HTR-8/SVneo (cell line): ENCODE data around the gene FASN.
"Not testable (repeated sequence)": the region's sequence is repeated elsewhere in the genome, so short reads cannot be mapped to it uniquely, and the experiment has no call there.

Source experiments
- DNase-seq: peaks from one replicate; pipeline ENCODE4 v3.0.0; 2011; ENCODE audit warnings: low spot score, mixed read lengths; ENCODE audit not compliant: insufficient read length
- FAIRE-seq: peaks from 2 replicates; lab custom pipeline; 2011; peaks lifted over from hg19 to GRCh38; lab: Jason Lieb, UNC

FASN gene

DNA sequence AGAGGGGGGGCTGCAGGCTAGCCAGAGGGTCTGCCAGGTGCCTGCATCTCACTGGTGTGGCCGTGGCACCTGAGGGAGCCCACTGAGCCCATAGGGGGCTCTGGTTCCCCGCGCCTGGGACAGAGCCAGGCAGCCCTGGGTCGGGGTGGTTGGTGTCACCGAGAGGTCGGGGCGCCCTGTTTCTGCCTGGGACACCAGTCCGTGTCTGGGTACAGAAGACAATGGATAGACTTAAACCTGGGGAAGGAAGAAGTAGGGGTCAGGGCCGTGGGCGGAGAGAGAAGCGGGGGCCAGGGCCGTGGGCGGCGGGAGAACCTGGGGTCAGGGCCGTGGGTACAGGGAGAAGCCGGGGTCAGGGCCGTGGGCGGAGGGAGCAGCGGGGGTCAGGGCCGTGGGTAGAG, 49.5 kb downstream of the FASN start:
- no peak for FAIRE-seq
- DNase-seq, result no peak

DNA sequence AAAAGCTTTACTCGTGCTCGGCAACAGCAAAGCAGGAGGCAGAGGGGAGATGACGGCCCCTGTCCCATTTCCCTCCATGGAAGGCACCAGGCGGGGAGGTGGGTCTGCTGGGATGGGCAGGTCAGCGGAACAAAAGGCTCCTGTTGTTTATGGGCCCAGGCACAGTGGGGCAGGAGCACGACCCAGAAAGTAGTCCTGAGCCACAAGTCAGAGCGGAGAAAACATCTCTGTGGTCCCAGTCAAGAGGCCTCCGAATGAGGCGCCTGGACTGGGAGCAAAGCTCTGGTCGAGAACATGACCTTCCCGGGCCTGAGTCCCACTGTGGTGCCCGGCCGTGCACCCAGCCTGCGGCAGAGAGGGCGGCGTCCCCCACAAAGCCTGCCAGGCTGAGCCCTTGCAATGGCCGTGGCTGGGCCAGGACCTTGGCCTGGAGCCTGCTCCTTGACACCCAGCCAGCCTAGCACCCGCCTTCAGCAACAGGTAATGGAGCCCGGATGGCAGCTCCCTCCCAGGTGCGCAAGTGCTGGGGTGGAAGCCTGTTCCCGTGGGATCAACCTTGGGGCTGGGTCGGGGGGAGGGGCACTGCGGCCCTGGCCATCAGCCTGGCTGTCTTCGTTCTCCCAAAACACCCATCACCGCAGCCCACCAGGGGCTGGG, 50.0 kb downstream of the FASN start:
- DNase-seq (no peak), FAIRE-seq (no peak)

- DNase-seq (no peak), FAIRE-seq (peak; percentile 42)
Measured at GRCh38 chr17:82047379-82047778, 50.7 kb downstream of the FASN start.

- DNase-seq (no peak), FAIRE-seq (no peak)
Measured at GRCh38 chr17:82046903-82047302, 51.1 kb downstream of the FASN start.

GRCh38 chr17:82045936-82046484, 52.0 kb downstream of the FASN start:
- no peak for DNase-seq
- no peak for FAIRE-seq

DNA sequence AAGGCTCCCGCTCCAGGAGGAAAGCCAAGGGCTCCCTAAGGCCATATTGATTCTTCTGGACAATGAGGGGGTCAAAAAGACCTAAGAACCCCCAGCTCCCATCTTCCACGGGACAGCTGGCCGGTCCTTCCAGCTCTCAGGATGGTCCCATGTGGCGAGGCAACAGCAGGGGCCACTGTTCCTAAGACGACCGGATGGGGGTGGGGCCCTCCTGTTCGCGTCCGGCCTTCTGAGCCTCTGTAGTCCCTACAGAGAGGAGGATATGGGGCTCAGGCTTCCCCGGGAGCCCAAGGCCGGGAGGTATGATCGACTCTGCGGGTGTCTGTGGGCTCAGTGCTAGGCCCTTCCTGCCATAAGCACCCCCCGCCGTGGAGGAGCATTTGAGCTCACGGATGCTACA, 54.5 kb downstream of the FASN start:
- DNase-seq, result no peak
- FAIRE-seq, result no peak

DNA sequence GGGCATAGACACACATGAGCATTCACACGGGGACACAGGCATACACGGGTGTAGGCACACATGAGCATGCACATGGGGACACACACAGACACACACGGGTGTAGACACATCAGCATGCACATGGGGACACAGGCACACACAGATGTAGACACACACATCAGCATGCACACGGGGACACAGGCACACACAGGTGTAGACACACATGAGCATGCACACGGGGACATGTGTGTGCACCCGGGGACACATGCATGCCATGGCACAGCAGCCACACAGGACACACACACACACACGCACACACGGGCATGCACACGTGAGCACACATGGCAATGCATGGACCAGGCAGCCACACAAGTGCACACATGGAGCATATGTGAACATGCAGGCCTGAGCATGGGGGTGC, 55.4 kb downstream of the FASN start:
- peak; percentile 83 for FAIRE-seq
- DNase-seq, result no peak

- DNase-seq (no peak), FAIRE-seq (no peak)
Measured at GRCh38 chr17:82041144-82041814, 56.8 kb downstream of the FASN start.

DNA sequence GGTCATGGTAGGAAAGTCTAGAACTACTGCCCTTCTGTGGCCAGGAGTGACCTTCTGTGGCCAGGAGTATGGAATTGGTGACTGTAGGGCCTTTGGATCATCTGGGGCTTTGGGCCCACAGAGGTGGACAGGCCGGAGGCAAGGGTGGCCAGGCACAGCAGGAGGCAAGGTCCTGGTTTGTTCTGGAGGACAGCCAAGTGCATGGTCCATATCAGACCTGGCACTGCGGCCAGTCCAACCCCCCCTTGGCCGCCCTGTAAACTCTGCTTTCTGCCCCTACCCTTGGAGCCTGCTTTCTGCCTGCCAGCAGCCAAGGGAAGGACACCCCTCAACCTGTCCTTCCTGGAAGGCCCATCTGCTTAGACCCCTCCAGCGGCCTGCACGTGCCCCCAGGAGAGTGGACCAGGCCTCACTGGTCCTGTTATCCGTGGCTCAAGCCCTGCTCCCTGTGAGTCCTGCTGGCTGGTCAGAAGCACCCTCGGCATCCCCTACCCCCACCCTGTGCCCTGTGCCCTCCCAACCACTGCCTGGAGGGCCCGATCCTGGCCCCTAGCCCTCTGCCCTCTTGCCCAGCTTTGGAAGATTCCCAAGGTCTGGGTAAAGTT, 58.2 kb downstream of the FASN start:
- FAIRE-seq, result no peak

GRCh38 chr17:82038796-82039409, 59.1 kb downstream of the FASN start:
- not testable (repeated sequence) for FAIRE-seq, DNase-seq

More for the DNA sequence above, 58.2 kb downstream of the FASN start:
- no peak for DNase-seq

GRCh38 chr17:82037889-82038195, 60.2 kb downstream of the FASN start:
- FAIRE-seq, result no peak
- no peak for DNase-seq

DNA sequence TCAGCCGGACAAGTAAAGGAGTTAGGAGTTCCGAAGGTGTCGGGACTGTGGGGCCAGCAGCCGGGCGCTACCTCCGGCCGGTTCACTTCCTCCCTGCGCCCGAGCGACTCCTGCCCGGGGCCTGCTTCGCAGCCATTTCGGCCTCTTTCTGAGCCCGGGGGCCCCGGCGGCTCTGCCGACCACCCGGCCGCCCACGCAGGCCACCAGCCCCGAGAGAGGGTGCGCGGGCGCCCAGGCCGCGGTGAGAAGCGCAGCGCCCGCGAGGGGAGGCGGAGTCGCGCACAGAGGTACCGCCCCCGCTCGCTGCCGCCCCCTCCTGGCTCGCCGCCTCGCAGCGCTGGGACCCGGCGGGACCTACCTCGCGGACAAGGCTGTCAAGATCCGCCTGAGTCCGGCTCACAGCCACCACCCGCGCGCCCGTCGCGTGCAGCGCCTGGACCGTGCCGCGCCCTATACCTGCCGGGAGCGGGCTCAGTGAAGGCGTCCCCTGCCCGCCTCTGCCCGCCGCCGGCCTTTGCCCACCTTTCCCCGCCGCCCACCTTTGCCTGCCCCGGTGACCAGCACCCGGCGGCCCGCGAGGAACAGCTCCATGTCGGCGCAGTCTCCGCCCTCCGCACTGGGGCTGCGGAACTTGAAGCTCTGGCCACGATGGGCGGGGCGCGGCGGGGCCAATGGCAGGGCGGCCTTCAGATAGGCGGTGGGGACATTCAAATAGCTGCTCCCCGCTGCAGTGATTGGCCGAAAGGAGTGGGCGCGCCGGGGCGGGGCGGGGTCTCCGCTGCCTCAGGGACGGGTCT, 60.7 kb downstream of the FASN start, which contains the start of gene DCXR:
Gene DCXR (minus strand): TSS at position 606 of the 797 bp plus-strand sequence. CDS start 15 bp downstream, at position 591.
- FAIRE-seq (peak; percentile 93), DNase-seq (peak; percentile 97)

DNA sequence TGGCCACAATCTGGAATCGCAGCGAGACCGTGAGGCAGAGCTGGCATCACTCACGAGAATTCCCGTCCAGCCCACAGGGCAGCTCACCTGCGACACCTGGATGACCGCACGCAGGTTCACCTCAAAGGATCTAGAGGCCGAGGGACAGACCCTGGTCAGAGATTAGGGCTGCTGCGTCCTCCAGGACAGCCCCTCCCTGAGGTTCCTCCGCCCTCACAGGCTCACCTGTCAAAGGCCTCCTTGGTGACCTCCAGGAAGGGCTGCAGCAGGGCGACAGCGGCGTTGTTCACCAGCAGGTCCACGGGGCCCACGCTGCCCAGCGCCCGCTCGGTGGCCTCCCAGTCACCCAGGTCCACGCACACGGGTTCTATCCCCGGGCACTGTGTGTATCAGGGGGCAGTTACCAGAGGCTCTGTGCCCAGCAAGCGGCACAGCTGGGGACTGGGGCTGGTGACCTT, 61.4 kb downstream of the FASN start:
- no peak for DNase-seq
- FAIRE-seq, result no peak

DNA sequence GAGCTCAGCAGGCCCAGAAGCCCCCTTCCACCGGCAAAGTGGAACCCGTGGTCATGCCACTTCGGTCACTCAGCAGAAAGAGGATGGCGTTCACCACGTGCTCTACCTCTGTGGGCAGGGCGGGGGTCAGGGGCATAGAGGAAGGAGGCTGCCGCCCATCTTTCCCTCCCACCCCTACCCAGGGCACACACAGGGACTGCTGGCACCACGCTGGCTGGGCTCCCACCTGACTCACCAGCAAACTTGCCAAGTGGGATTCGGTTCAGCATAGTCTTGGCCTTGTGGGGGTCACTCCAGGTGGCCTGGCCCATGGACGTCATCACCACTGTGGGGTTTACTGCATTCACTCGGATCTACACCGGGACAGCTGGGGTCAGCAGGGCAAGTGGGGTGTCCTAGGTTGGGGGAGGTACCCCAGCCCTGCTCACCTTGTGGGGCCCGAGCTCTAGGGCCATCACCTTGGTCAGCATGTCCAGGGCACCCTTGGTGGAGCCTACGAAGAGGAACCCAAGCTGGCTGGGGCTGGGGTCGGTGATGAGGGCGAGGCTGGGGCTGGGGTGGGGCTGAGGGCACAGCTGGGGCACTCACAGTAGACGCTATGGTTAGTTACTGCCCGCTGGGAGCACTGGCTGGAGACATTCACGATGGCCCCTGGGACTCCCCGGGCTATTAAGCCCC, 61.9 kb downstream of the FASN start:
- FAIRE-seq (no peak), DNase-seq (no peak)

DNA sequence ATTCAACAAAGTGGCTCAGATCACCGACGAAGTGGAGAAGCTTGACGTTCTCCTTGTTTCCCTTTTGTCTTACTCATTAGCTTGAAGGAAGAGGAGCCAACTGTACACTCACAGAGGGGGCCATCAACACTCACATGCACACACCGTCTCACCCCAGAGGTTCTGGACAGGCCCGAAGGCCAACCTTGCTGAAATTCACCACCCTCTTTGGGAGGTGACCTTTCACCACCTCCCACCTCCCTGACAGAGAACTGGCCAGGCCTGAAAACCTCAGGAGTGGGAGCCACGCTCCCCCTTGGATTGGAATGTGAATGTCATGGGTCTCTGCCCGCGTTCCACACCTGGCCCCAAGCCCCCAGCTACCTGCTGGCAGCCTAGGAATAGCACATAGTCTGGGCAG, 62.5 kb downstream of the FASN start:
- no peak for FAIRE-seq
- DNase-seq, result no peak

GRCh38 chr17:82034371-82035011, 63.5 kb downstream of the FASN start:
- DNase-seq, result no peak
- no peak for FAIRE-seq

DNA sequence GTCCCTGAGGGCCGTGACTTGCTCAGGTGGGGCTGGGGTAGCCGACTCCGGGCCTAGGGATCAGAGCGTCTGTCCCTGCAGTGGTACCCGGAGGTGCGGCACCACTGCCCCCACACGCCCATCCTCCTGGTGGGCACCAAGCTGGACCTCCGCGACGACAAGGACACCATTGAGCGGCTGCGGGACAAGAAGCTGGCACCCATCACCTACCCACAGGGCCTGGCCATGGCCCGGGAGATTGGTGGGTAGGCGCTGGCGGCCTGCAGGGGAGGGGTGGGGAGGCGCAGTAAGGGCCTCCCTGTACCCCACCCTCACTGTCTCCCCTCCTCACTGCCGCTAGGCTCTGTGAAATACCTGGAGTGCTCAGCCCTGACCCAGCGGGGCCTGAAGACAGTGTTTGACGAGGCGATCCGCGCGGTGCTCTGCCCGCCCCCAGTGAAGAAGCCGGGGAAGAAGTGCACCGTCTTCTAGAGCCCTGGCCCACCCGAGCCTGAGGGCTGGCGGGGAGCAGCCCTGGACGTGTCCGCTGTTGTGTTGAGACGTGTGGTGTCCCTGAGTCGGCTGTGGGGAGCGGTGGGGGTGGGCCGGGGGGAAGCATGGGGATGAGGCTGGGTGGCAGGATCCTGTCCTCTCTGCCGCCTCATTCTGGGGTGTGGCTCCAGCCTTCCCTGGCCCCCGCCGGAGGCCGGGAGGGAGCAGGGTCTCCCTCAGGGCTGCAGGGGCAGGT, 64.5 kb downstream of the FASN start:
- no peak for FAIRE-seq

DNA sequence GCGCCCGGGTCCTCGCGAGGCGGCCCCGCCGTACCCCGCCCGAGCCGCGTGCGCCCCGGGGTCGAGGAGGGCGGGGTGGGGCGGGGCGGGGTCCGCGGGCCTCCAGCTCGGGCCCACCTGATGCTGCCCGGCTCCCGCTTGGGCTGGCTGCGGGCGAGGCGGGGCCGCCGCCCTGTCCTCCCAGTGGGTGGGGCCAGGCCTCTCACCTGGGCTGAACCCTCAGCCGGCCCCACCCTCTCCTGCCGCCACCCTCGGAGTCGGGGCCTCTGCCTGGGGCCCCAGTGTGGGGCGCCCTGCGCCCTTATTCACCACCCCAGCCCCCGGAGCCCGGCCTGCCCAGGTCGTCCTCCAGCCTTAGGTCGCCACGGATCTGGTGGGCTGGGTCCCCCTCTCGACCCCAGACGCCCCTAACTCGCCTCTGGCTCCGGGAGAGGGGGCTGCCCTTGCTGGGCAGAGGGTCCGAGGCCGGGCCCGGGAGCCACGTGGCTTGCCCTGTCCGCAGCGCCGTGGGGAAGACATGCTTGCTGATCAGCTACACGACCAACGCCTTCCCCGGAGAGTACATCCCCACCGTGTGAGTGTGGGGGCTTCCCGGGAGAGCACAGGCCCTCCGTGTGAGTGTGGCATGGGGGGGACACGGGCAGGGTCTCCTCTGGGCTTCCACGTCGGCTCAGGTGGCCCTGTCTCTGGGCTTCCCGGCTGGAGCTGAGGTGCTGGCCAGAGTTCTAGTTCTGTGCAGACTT, 66.0 kb downstream of the FASN start:
- DNase-seq (peak; percentile 41), FAIRE-seq (no peak)

More for the DNA sequence above, 64.5 kb downstream of the FASN start:
- no peak for DNase-seq
